Measurements from ENCODE around the gene HDAC4. TPM values are rescaled to one million over a fixed set of nuclear protein-coding genes. Genes with fewer than 3 reads are reported as not detected.

The HDAC4 gene
- total RNA-seq, 2 experiments from 2014 or later: 30.0 to 35.8 TPM

GRCh38 chr2:239124152-239124899 lies 276.5 kb downstream of the HDAC4 start:
- H3K27ac Mint-ChIP-seq: no peak overlapping the region
- peaks cover 7% of the 10 kb centered on the region for H3K9me3 Mint-ChIP-seq
- ChIA-PET POLR2A (no interaction called here), CTCF (no interaction called here)
- intact Hi-C loops (cut with micrococcal nuclease): no loop called here
- peaks cover 23% of the 10 kb centered on the region for H3K36me3 Mint-ChIP-seq
- H3K4me3 Mint-ChIP-seq: no peak overlapping the region
- DNase-seq: no peak
- H3K27me3 Mint-ChIP-seq: no peaks in the 10 kb centered on the region
- peaks cover 13% of the 10 kb centered on the region for H3K4me1 Mint-ChIP-seq (ENCODE audit: low read depth)

- POLR2A ChIA-PET: no interaction called here
- CTCF ChIA-PET: no interaction called here
- H3K27ac Mint-ChIP-seq: no peak overlapping the region
- peaks cover 22% of the 10 kb centered on the region for H3K4me1 Mint-ChIP-seq (ENCODE audit: low read depth)
- H3K27me3 Mint-ChIP-seq: no peaks in the 10 kb centered on the region
- no peak overlapping the region for H3K4me3 Mint-ChIP-seq
- DNase-seq: no peak
- intact Hi-C loops (cut with micrococcal nuclease): no loop called here
- peaks cover 21% of the 10 kb centered on the region for H3K36me3 Mint-ChIP-seq
- H3K9me3 Mint-ChIP-seq: peaks cover 7% of the 10 kb centered on the region
Measured at GRCh38 chr2:239122421-239123110, 278.3 kb downstream of the HDAC4 start.

GRCh38 chr2:239121600-239122012 lies 279.2 kb downstream of the HDAC4 start:
- Mint-ChIP-seq H3K27me3 (no peaks in the 10 kb centered on the region), H3K27ac (no peak overlapping the region), H3K4me1 (ENCODE audit: low read depth) (peaks cover 22% of the 10 kb centered on the region), H3K4me3 (no peak overlapping the region), H3K36me3 (peaks cover 18% of the 10 kb centered on the region), H3K9me3 (peaks cover 7% of the 10 kb centered on the region)
- CTCF ChIA-PET: no interaction called here
- DNase-seq: no peak
- POLR2A ChIA-PET: no interaction called here
- intact Hi-C loops (cut with micrococcal nuclease): no loop called here

GRCh38 chr2:239120664-239121063 lies 280.2 kb downstream of the HDAC4 start:
- Mint-ChIP-seq H3K4me1 (ENCODE audit: low read depth) (peaks cover 22% of the 10 kb centered on the region), H3K27me3 (no peaks in the 10 kb centered on the region), H3K4me3 (no peak overlapping the region), H3K27ac (no peak overlapping the region), H3K9me3 (peaks cover 7% of the 10 kb centered on the region), H3K36me3 (peaks cover 15% of the 10 kb centered on the region)
- DNase-seq: no peak
- ChIA-PET POLR2A (no interaction called here), CTCF (no interaction called here)
- intact Hi-C loops (cut with micrococcal nuclease): no loop called here

GRCh38 chr2:239119346-239120126 lies 281.3 kb downstream of the HDAC4 start:
- Mint-ChIP-seq H3K4me3 (no peak overlapping the region), H3K27me3 (no peaks in the 10 kb centered on the region), H3K27ac (no peak overlapping the region), H3K4me1 (ENCODE audit: low read depth) (peaks cover 22% of the 10 kb centered on the region), H3K9me3 (no peaks in the 10 kb centered on the region), H3K36me3 (peaks cover 4% of the 10 kb centered on the region)
- intact Hi-C loops (cut with micrococcal nuclease): no loop called here
- POLR2A ChIA-PET: no interaction called here
- CTCF ChIA-PET: no interaction called here
- peak; percentile 12 for DNase-seq

GRCh38 chr2:239118675-239119211 lies 282.1 kb downstream of the HDAC4 start:
- no peaks in the 10 kb centered on the region for H3K36me3 Mint-ChIP-seq
- H3K9me3 Mint-ChIP-seq: no peaks in the 10 kb centered on the region
- intact Hi-C loops (cut with micrococcal nuclease): no loop called here
- POLR2A ChIA-PET: no interaction called here
- H3K27me3 Mint-ChIP-seq: no peaks in the 10 kb centered on the region
- CTCF ChIA-PET: no interaction called here
- H3K4me3 Mint-ChIP-seq: no peak overlapping the region
- no peak overlapping the region for H3K27ac Mint-ChIP-seq
- peak; percentile 49 for DNase-seq
- peaks cover 22% of the 10 kb centered on the region for H3K4me1 Mint-ChIP-seq (ENCODE audit: low read depth)

GRCh38 chr2:239118264-239118663 lies 282.6 kb downstream of the HDAC4 start:
- Mint-ChIP-seq H3K36me3 (no peaks in the 10 kb centered on the region), H3K27ac (no peak overlapping the region), H3K27me3 (no peaks in the 10 kb centered on the region), H3K4me3 (no peak overlapping the region), H3K4me1 (ENCODE audit: low read depth) (peaks cover 22% of the 10 kb centered on the region), H3K9me3 (no peaks in the 10 kb centered on the region)
- POLR2A ChIA-PET: no interaction called here
- CTCF ChIA-PET: no interaction called here
- no peak for DNase-seq
- intact Hi-C loops (cut with micrococcal nuclease): no loop called here

- Mint-ChIP-seq H3K36me3 (no peaks in the 10 kb centered on the region), H3K9me3 (no peaks in the 10 kb centered on the region), H3K4me1 (ENCODE audit: low read depth) (peaks cover 22% of the 10 kb centered on the region), H3K27ac (no peak overlapping the region), H3K27me3 (no peaks in the 10 kb centered on the region), H3K4me3 (no peak overlapping the region)
- ChIA-PET CTCF (interaction anchor here (0.7 kb wide), 1 partner anchor 817 kb away, joined by 3 read pairs; no protein-coding TSS in a partner anchor), POLR2A (no interaction called here)
- intact Hi-C loops (cut with micrococcal nuclease): no loop called here
- no peak for DNase-seq
Measured at GRCh38 chr2:239117831-239118230, 283.0 kb downstream of the HDAC4 start.

- POLR2A ChIA-PET: no interaction called here
- DNase-seq: no peak
- H3K9me3 Mint-ChIP-seq: no peaks in the 10 kb centered on the region
- peaks cover 20% of the 10 kb centered on the region for H3K4me1 Mint-ChIP-seq (ENCODE audit: low read depth)
- no peak overlapping the region for H3K27ac Mint-ChIP-seq
- H3K27me3 Mint-ChIP-seq: no peaks in the 10 kb centered on the region
- CTCF ChIA-PET: no interaction called here
- H3K4me3 Mint-ChIP-seq: no peak overlapping the region
- intact Hi-C loops (cut with micrococcal nuclease): no loop called here
- no peaks in the 10 kb centered on the region for H3K36me3 Mint-ChIP-seq
Measured at GRCh38 chr2:239116456-239117246, 284.2 kb downstream of the HDAC4 start.

GRCh38 chr2:239115616-239116015 lies 285.2 kb downstream of the HDAC4 start:
- intact Hi-C loops (cut with micrococcal nuclease): no loop called here
- DNase-seq: no peak
- CTCF ChIA-PET: no interaction called here
- no peaks in the 10 kb centered on the region for H3K9me3 Mint-ChIP-seq
- no peaks in the 10 kb centered on the region for H3K27me3 Mint-ChIP-seq
- H3K27ac Mint-ChIP-seq: no peak overlapping the region
- H3K36me3 Mint-ChIP-seq: no peaks in the 10 kb centered on the region
- H3K4me3 Mint-ChIP-seq: no peak overlapping the region
- POLR2A ChIA-PET: no interaction called here
- H3K4me1 Mint-ChIP-seq (ENCODE audit: low read depth): peaks cover 15% of the 10 kb centered on the region

- POLR2A ChIA-PET: no interaction called here
- Mint-ChIP-seq H3K4me3 (no peak overlapping the region), H3K27ac (no peak overlapping the region), H3K27me3 (no peaks in the 10 kb centered on the region), H3K36me3 (peaks cover 4% of the 10 kb centered on the region), H3K4me1 (ENCODE audit: low read depth) (peaks cover 9% of the 10 kb centered on the region), H3K9me3 (no peaks in the 10 kb centered on the region)
- DNase-seq: no peak
- intact Hi-C loops (cut with micrococcal nuclease): no loop called here
- CTCF ChIA-PET: no interaction called here
Measured at GRCh38 chr2:239114616-239115265, 286.1 kb downstream of the HDAC4 start.

Data from activated CD4-positive, alpha-beta memory T cell treated with anti-CD3 and anti-CD28 coated beads for 36 hours (primary cell).